IPS-15b (cell line): ENCODE data around the gene RNF214.
A peak's percentile ranks its signal among the peaks of the same experiment; 100 is the strongest.
"Not testable (repeated sequence)": the region's sequence is repeated elsewhere in the genome, so short reads cannot be mapped to it uniquely, and the experiment has no call there.

Experiments used
- H3K27me3 ChIP-seq: one replicate; pipeline ENCODE4 v1.6.1; 2013; ENCODE audit warnings: low read length; ENCODE audit not compliant: control insufficient read depth, insufficient read depth
- H3K36me3 ChIP-seq: one replicate; pipeline ENCODE4 v1.6.1; 2013; ENCODE audit warnings: low read length; ENCODE audit not compliant: control insufficient read depth, insufficient read depth
- H3K4me1 ChIP-seq: one replicate; pipeline ENCODE4 v1.6.1; 2013; ENCODE audit warnings: mild to moderate bottlenecking, low read length; ENCODE audit not compliant: control insufficient read depth, insufficient read depth
- H3K4me3 ChIP-seq: one replicate; pipeline ENCODE4 v1.5.1; 2013; ENCODE audit warnings: low read depth, low read length
- H3K9ac ChIP-seq: one replicate; pipeline ENCODE4 v1.6.1; 2013; ENCODE audit warnings: low read depth, mild to moderate bottlenecking, low read length
- H3K9me3 ChIP-seq: one replicate; pipeline ENCODE4 v1.6.1; 2013; ENCODE audit warnings: mild to moderate bottlenecking, low read length; ENCODE audit not compliant: control insufficient read depth, insufficient read depth

The RNF214 gene

DNA sequence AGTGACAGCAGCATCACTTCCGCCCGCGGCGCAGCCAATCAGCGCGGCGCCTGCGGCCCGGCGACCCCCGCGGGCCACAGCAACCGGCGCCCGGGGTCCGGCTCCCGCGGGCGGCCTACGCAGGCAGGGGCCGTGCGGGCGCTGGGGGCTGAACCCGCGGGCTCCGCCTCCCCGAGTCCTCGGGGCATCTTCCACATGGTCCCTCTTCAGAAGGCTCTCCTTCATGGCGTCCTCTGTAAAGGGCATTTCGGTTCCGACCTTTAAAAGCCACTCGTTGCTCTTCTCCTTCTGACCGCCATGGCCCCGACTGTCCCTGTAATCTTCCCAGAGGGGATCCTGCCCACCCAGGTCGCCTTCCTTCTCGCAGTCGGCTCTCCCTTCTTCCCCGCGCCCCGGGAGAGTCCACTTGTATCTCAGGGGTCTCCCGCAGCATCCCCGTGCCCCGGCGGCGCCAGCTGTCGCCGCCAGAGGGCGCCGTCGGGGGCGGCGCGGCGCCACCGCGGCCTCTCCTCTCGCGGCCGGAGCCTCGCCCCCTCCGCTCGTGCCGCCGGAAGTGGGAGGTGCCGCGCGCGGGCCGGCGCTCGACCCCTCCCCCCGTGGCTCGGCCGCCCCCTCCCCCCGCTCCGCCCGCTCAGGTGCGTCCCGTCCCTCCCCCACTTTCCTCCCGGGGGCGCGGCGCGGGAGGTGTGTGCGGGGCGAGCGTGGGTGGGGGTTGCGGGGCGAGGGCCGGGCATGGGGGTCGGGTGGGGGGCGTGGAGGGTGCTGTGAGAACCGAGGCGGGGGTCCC is at the start of gene RNF214:
RNF214 (plus strand) TSS at position 580 of the 787 bp plus-strand sequence. CDS start 1,602 bp downstream, outside the sequence.
- Histone ChIP-seq H3K27me3 (no peaks in the 10 kb centered on the region), H3K4me3 (peak within 1 kb of the TSS; percentile 97), H3K9ac (peak within 1 kb of the TSS; percentile 87), H3K4me1 (peaks cover 5% of the 10 kb centered on the region), H3K36me3 (peaks cover 19% of the 10 kb centered on the region), H3K9me3 (no peaks in the 10 kb centered on the region)

DNA sequence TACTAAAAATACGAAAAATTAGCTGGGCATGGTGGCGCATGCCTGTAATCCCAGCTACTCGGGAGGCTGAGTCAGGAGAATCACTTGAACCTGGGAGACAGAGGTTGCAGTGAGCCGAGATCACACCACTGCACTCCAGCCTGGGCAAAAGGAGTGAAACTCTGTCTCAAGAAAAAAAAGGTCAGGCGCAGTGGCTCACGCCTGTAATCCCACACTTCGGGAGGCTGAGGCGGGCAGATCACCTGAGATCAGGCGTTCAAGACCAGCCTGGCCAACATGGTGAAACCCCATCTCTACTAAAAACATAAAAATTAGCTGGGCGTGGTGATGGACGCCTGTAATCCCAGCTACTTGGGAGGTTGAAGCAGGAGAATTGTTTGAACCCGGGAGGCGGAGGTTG is 49.3 kb upstream of the RNF214 start:
- not testable (repeated sequence) for H3K9me3 ChIP-seq, H3K27me3 ChIP-seq, H3K4me3 ChIP-seq, H3K9ac ChIP-seq, H3K4me1 ChIP-seq
- H3K36me3 ChIP-seq, result peaks cover 13% of the 10 kb centered on the region

DNA sequence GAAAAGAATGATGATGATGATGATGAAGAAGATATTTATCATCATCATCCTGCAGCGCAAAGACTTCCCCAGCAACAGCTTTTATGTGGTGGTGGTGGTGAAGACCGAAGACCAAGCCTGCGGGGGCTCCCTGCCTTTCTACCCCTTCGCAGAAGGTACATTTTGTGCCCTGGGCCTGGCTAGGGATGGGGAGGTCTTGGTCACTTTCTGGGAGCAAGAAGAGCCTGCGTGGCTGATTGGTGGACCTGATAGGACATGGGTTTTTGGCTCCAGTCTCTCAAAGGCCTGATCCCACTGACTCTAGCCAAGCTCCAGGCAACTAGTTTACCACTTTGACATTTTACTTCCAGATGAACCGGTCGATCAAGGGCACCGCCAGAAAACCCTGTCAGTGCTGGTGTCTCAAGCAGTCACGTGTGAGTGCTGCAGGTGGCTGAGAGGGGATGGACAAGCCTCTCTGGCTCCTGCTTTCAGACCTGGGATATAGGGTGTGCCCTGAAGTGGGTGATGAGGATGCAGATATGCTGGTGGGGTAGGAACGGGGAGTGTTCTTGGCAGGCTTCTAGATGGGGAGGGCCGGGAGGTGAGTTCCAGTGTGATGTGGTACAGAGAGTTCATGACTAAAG is 48.6 kb upstream of the RNF214 start:
- Histone ChIP-seq H3K4me1 (peaks cover 3% of the 10 kb centered on the region), H3K9me3 (no peaks in the 10 kb centered on the region), H3K4me3 (no peak overlapping the region), H3K27me3 (no peaks in the 10 kb centered on the region), H3K9ac (no peak overlapping the region), H3K36me3 (peaks cover 20% of the 10 kb centered on the region)

DNA sequence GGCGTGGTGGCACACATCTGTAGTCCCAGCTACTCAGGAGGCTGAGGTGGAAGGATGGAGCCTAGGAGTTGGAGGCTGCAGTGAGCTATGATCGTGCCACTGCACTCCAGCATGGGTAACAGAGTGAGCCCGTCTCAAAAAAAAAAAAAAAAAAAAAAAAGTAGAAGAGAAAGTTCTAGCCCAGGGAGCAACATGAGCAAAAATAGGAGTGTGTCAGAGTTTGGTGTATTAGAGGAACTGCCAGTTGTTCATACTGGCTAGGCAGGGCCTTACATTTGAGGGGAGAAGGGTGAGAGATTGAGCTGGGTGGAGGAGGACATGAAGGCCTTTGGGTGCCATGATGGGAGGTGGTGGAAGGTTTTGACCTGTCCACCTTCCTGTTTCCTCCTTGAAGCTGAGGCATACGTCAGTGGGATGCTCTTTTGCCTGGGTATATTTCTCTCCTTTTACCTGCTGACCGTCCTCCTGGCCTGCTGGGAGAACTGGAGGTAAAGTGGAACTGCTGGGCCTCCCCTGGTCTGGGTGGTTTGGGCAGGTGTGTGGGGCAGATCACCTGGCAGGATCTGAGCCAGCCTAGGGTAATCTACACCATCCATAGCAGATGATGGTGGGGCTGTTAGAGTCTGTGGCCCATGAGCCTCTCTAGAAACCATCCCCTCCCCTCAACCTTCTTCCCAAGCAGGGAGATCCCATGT is 46.6 kb upstream of the RNF214 start:
- Histone ChIP-seq H3K36me3 (peaks cover 36% of the 10 kb centered on the region), H3K4me3 (no peak overlapping the region), H3K4me1 (no peaks in the 10 kb centered on the region), H3K27me3 (no peaks in the 10 kb centered on the region), H3K9ac (no peak overlapping the region), H3K9me3 (no peaks in the 10 kb centered on the region)

DNA sequence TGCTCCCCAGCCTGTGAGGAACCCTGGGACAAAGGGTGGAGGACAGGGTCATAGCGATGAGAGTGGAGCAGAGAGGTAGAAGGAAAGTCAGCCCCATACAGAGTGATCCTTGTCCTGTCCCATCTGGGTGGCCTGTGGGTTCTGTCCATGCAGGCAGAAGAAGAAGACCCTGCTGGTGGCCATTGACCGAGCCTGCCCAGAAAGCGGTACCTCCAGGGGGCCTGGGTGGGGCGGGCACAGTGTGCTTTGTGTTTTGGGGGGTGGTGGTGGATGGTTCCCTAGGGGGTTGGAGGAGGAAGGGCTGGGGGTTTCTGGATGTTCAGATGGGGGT is 46.1 kb upstream of the RNF214 start:
- no peak overlapping the region for H3K9ac ChIP-seq
- no peak overlapping the region for H3K4me3 ChIP-seq
- H3K4me1 ChIP-seq, result no peaks in the 10 kb centered on the region
- H3K9me3 ChIP-seq, result no peaks in the 10 kb centered on the region
- H3K36me3 ChIP-seq, result peaks cover 36% of the 10 kb centered on the region
- H3K27me3 ChIP-seq, result no peaks in the 10 kb centered on the region

DNA sequence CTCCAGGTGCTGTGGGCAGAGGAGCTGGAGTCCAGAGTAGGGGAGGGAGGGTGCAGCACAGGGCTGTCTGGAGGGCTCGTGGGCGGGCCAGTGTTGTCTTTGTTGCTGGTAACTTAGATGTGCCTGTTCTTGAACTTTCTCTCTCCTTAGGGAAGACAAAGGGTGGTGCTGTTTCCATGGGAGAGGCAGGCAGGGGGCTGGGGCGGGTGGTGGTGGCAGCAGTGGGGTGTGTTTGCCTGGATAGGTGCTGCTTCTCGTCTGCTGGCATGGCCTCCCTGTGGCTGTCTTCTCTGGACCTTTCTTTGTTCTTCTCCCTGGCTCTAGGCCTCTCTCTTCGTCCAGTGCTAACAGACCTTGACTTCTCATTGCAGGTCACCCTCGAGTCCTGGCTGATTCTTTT is 45.5 kb upstream of the RNF214 start:
- Histone ChIP-seq H3K9me3 (no peaks in the 10 kb centered on the region), H3K9ac (no peak overlapping the region), H3K4me3 (no peak overlapping the region), H3K4me1 (no peaks in the 10 kb centered on the region), H3K27me3 (no peaks in the 10 kb centered on the region), H3K36me3 (peaks cover 39% of the 10 kb centered on the region)

DNA sequence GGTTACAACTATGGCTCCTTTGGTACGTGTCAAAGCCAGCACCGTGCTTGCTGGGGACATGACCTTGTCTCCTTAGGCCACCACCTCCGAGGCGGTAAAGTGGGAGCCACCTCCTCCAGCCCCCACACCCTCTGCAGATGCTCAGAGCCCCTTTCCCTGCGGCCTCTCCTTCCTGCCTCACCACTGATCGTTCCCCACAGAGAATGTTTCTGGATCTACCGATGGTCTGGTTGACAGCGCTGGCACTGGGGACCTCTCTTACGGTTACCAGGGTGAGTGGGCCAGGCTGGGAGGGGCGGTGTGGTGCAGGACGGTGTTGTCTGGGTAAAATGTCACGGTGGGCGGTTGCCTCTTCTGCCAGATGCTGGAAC is 45.1 kb upstream of the RNF214 start:
- Histone ChIP-seq H3K27me3 (no peaks in the 10 kb centered on the region), H3K9ac (no peak overlapping the region), H3K4me1 (no peaks in the 10 kb centered on the region), H3K36me3 (peaks cover 39% of the 10 kb centered on the region), H3K9me3 (no peaks in the 10 kb centered on the region), H3K4me3 (no peak overlapping the region)

DNA sequence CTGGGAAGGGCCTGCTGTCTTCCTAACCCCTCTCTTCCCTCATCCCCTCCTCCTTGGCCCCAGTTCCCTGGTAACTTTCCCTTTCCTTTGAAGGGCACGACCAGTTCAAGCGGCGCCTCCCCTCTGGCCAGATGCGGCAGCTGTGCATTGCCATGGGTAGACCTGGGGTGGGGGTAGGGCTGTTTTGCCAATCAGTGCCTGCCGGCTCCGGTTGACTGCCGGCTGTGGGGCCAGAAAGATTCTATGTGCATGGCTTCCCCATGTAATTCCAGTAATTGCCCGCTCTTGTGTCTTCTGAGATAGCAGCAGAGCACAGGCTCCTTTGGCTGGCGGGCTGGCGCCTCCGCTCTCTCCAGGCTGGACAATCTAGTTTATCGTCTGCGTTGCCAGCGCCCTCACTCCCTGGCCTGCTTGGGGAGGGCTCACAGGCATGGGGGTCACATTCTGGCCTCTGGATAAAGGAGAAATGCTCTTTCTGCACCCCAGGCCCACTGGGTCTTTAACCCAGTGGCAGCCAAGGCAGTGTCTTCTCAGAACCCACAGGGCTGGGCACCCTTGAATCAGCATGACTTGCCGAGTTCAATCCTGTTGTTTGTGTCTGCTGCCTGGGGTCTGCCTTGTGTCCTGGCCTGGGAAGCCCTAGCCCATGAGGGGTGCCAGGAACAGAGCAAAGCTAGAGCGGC is 44.5 kb upstream of the RNF214 start:
- H3K4me1 ChIP-seq, result no peaks in the 10 kb centered on the region
- H3K4me3 ChIP-seq, result no peak overlapping the region
- no peaks in the 10 kb centered on the region for H3K27me3 ChIP-seq
- H3K36me3 ChIP-seq, result peaks cover 44% of the 10 kb centered on the region
- no peak overlapping the region for H3K9ac ChIP-seq
- H3K9me3 ChIP-seq, result no peaks in the 10 kb centered on the region

DNA sequence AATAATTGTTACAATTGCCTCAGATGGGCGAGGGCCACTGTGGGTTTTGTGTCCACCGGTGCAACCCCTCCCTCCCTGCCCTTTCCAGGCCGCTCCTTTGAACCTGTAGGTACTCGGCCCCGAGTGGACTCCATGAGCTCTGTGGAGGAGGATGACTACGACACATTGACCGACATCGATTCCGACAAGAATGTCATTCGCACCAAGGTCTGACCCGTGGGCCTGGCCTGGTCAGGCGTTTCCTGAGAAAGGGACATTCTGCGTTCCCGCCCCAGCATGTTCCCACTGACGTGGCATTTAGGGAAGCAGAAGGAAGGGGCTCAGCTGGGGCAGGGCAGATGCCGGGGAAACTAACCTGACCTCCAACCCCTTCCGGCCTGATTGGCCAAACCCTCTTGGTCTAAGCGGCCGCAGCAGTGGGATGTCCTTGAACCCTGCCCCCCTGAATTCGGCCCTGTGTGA is 43.8 kb upstream of the RNF214 start:
- peaks cover 46% of the 10 kb centered on the region for H3K36me3 ChIP-seq
- no peak overlapping the region for H3K4me3 ChIP-seq
- no peak overlapping the region for H3K9ac ChIP-seq
- H3K27me3 ChIP-seq, result no peaks in the 10 kb centered on the region
- H3K9me3 ChIP-seq, result no peaks in the 10 kb centered on the region
- no peaks in the 10 kb centered on the region for H3K4me1 ChIP-seq

DNA sequence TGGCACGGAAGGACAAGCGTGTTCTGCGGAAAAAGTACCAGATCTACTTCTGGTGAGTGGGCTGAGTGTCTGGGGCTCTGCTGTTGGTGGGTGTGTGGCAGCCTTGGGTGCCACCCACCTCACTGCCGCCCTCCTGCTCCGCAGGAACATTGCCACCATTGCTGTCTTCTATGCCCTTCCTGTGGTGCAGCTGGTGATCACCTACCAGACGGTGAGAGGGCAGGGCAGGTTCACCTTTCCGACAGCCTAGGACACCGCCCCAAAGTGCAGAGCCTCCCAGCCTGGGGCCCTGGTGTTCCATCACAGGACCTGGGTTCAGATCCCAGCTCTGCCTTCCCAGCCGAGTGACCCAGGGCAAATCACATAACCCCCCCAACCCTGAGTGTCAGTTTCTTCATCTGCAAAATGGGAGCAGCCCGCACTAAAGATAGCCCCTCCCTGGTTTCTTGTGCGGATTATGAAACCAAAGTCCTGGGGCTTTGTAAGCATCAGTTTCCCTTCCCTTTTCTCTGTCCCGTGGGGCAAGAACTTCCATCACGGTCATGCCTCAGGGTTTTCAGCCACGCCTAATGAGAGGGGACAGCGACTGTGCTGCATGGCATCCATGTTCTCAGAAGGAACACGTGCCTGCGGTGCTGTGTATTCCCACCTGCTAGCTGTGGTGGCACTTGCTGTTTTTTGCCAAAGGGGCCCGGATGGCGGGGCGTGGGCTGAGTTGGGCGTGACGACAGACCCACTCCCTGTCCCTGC is 43.1 kb upstream of the RNF214 start:
- Histone ChIP-seq H3K4me1 (no peaks in the 10 kb centered on the region), H3K9ac (no peak overlapping the region), H3K36me3 (peaks cover 45% of the 10 kb centered on the region), H3K27me3 (no peaks in the 10 kb centered on the region), H3K4me3 (no peak overlapping the region), H3K9me3 (no peaks in the 10 kb centered on the region)

DNA sequence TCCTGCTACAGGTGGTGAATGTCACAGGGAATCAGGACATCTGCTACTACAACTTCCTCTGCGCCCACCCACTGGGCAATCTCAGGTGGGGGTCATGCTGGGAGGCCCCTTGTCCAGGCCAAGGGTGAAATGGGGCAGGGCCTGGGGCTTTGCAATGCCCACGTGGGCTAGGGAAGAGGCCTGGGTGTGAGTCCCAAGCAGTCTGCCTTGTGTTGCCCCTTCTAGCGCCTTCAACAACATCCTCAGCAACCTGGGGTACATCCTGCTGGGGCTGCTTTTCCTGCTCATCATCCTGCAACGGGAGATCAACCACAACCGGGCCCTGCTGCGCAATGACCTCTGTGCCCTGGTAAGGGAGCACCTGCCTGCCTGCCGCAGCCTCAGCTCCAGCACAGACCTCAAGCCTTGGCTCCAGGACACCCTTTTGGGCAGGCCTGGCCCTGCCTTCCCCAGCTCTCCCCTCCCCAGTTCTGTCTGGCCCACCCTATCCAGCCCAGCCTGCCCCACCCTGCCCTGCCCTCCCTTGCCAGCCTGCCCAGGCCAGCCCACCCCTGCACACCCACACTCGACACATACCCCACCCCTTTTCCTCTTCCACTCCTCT is 42.4 kb upstream of the RNF214 start:
- Histone ChIP-seq H3K9me3 (no peaks in the 10 kb centered on the region), H3K4me3 (no peak overlapping the region), H3K9ac (no peak overlapping the region), H3K4me1 (no peaks in the 10 kb centered on the region), H3K36me3 (peaks cover 45% of the 10 kb centered on the region), H3K27me3 (no peaks in the 10 kb centered on the region)
